HG03196 (cell line): Measurements from ENCODE around the gene ID4.
"Not testable (repeated sequence)": the region's sequence is repeated elsewhere in the genome, so short reads cannot be mapped to it uniquely, and the experiment has no call there.

Experiments
- ATAC-seq: cut with Tn5 transposase; IDR thresholded peaks from one replicate; pipeline ENCODE4 v1.9.1; 2021; ENCODE audit not compliant: unreplicated experiment

ID4 gene

GRCh38 chr6:19831358-19831757 is 5.8 kb upstream of the ID4 start:
- no peak for ATAC-seq

- no peak for ATAC-seq
Observed at GRCh38 chr6:19833947-19834346, 3.2 kb upstream of the ID4 start.

DNA sequence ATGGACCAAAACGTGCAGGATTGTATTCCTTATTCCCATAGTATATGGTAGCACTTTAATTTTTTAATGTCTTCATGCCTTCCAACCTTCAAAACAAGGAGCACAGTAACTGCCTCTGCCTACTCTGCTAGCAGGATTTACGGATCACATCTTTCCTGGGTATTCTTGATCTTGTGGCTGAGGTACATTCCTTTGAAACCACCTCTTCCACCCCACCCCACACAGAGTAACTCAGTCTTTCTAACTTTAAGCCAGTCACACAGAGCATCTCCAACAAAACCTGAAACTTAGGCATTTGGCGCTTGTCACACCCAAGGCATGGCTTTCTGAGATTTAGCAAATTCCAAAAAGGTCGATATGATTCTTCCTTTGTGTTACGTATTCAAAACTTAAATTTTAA is 2.3 kb upstream of the ID4 start:
- ATAC-seq, result no peak

DNA sequence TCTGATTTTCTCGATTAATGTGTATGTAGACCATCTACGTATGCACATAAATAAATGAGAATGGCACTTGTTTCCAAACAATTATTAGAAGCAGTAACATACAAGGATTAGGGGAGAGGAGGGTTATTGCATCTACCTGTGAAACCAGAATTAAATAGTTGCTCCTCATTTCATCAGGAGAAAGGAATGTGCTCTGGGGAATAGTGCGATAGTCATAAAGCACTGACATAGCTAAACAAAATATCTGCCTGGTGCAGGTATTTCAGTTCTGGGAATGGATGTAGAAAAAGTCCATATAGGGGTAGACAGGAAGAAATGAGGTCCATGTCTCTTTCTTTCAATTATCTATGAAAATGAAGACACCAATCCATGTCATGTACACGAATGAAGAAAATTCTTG is 1.6 kb upstream of the ID4 start:
- no peak for ATAC-seq

DNA sequence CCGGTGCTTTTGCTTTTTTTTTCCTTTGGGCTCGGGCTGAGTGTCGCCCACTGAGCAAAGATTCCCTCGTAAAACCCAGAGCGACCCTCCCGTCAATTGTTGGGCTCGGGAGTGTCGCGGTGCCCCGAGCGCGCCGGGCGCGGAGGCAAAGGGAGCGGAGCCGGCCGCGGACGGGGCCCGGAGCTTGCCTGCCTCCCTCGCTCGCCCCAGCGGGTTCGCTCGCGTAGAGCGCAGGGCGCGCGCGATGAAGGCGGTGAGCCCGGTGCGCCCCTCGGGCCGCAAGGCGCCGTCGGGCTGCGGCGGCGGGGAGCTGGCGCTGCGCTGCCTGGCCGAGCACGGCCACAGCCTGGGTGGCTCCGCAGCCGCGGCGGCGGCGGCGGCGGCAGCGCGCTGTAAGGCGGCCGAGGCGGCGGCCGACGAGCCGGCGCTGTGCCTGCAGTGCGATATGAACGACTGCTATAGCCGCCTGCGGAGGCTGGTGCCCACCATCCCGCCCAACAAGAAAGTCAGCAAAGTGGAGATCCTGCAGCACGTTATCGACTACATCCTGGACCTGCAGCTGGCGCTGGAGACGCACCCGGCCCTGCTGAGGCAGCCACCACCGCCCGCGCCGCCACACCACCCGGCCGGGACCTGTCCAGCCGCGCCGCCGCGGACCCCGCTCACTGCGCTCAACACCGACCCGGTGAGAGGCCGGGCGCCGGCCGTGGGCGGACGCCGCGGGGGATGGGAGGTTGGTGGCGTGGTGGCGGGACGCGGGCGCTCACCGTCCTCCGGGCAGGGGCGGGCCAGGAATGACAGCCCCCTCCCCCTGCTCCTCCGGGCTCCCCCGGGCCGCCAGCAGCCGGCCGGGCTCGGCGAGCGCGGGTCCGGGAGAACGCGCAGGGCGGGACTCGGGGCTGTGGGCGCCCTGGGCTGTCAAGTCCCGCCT is 606 bp downstream of the ID4 start:
- ATAC-seq, result no peak

GRCh38 chr6:19838442-19839236 is 1.5 kb downstream of the ID4 start:
- ATAC-seq, result no peak

DNA sequence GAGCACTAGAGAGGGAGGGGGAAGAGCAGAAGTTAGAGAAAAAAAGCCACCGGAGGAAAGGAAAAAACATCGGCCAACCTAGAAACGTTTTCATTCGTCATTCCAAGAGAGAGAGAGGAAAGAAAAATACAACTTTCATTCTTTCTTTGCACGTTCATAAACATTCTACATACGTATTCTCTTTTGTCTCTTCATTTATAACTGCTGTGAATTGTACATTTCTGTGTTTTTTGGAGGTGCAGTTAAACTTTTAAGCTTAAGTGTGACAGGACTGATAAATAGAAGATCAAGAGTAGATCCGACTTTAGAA is 2.0 kb downstream of the ID4 start:
- no peak for ATAC-seq

DNA sequence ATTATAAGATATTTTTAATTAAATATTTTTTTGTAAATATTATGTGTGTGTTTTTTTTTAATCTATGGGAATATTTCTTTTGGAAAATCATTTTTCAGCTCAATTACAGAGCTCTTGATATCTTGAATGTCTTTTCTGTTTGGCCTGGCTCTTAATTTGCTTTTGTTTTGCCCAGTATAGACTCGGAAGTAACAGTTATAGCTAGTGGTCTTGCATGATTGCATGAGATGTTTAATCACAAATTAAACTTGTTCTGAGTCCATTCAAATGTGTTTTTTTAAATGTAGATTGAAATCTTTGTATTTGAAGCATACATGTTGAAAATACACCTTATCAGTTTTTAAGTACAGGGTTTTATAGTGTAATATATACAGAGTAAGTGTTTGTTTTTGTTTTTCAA is 2.6 kb downstream of the ID4 start:
- ATAC-seq, result no peak

- ATAC-seq, result no peak
Observed at GRCh38 chr6:19841181-19841580, 4.0 kb downstream of the ID4 start.

- ATAC-seq, result no peak
Observed at GRCh38 chr6:19842030-19842615, 5.0 kb downstream of the ID4 start.

DNA sequence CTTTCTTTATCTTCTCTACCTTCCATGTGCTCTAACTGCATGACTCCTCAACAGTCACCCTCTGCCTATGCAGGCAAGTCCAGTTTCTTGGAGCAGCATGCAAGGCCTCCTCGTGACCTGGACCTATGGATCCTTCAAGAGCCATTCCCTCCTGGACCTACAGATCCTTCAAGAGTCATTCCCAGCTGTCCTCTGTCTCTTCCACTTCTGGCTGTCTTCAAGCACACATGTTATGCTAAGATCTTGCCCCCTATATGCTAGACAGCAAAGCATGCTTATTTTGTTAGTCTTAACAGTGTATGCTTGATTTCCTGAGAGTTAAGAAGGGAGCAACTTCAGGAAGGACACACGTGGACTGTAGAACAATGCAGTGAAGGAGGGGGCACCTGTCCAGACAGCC is 7.5 kb downstream of the ID4 start:
- ATAC-seq, result no peak

DNA sequence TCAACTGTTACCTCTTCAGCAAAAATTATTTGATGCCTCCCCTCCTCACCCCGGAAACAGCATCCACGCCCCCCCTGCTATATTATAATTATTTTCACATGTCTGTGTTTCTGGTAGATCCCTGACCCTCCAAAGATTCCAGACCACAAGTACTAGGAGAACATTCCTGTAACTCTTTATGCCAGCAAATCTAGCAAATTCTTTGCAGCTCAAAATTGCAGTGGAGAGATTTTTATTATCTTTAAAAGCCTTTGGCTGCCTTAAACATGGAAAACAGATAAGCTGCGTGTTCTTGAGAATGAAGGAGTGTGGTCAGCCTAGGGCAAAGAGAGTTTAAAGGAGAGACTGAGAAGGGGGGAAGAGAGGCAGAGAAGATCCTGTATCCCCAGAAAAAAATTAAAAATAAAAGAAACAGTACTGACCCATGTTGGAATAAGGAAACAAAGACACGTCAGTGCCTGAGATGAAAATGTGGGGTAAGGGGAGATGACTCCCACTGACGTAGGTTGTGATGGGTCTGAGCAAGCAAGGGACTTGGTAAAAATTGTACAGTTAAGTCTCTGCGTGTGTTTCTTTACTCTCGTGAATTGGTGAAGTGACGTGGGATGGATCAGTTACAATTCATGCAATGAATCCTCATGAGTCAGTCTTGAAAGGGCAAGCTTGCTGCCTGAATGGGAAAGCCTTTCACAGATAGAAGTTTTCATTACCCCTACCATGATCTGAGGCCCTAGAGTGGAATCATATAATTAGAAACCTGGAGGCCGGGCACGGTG is 8.3 kb downstream of the ID4 start:
- no peak for ATAC-seq

DNA sequence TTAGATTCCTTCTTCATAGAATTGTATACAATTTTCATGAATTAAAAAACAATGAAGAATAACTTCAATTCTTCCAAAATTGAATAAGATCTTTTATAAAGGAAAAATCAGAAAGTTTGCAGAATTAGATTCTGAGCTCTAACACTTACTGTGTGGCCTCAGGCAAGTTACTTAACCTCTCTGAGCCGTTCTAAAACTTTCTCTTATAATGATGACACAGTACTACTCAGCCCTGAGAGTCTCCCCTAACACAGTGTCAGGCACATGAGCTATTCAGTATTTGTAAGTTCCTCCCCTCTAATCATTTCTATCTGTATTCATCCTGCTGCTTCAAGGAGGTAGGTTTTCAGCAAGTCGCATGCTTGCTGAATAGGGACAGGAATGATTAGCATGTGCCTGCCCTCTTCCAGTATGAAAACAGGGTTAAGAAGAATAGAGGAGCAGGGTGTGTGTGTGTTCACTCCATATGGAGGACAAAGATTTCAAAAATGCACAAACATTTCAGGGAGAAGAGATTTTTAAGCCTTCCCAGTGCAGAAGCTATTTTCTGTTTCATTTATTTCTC is 11.4 kb downstream of the ID4 start:
- ATAC-seq, result no peak

GRCh38 chr6:19849196-19849595 is 12.0 kb downstream of the ID4 start:
- ATAC-seq, result no peak

DNA sequence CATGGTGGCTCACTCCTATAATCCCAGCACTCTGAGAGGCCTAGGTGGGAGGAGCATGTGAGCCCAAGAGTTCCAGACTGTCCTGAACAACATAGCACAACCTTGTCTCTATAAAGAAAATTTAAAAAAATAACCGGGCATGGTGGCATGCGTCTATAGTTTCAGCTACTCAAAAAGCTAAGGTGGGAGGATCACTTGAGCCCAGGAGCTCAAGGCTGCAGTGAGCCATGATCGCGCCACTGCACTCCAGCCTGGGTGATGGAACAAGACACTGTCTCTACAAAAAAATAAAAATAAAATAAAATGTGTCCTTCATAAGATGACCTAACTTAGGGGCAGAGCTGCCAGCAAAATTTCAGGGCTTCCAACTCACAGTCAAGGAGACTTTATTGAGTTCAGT is 12.6 kb downstream of the ID4 start:
- no peak for ATAC-seq

GRCh38 chr6:19851241-19852089 is 14.3 kb downstream of the ID4 start:
- ATAC-seq, result no peak

- ATAC-seq, result no peak
Observed at GRCh38 chr6:19852090-19852457, 14.9 kb downstream of the ID4 start.

GRCh38 chr6:19852927-19853326 is 15.8 kb downstream of the ID4 start:
- ATAC-seq, result no peak

- not testable (repeated sequence) for ATAC-seq
Observed at GRCh38 chr6:19854421-19855015, 17.3 kb downstream of the ID4 start.

DNA sequence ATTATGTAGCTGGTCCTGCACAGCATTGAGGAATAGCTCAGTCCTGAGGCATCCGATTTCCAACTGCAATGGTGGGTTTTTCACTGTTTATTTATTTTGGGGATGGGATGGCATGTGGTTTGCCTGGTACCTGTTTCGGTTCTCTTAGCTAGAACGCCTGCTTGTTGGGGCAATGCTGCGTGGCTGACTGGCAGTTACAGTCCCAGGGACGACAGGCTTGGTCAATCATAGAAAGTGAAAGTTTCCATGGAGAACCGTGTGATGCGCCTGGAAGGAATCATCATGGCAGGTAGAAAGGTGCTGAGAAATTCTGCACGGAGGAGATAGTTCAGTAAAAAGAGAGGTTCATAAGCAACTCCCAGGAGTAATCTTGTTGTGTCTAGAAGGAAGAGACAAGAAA is 18.4 kb downstream of the ID4 start:
- no peak for ATAC-seq
